NCI-H1105 (cell line): ENCODE data around the gene ATP10A.
"Not testable (repeated sequence)": the region's sequence is repeated elsewhere in the genome, so short reads cannot be mapped to it uniquely, and the experiment has no call there.

Source experiments
- DNase-seq: peaks from one replicate; lab custom pipeline; 2025; lab: John Stamatoyannopoulos, UW

The ATP10A gene

GRCh38 chr15:25882466-25882865 lies 19.3 kb upstream of the ATP10A start:
- no peak for DNase-seq

GRCh38 chr15:25880877-25881276 lies 17.8 kb upstream of the ATP10A start:
- not testable (repeated sequence) for DNase-seq

- DNase-seq, result no peak
Measured at GRCh38 chr15:25880411-25880810, 17.3 kb upstream of the ATP10A start.

GRCh38 chr15:25879438-25879837 lies 16.3 kb upstream of the ATP10A start:
- DNase-seq, result no peak

- no peak for DNase-seq
Measured at GRCh38 chr15:25877681-25878080, 14.6 kb upstream of the ATP10A start.

- DNase-seq, result no peak
Measured at GRCh38 chr15:25876231-25877140, 13.4 kb upstream of the ATP10A start.

- DNase-seq, result no peak
Measured at GRCh38 chr15:25875566-25875965, 12.4 kb upstream of the ATP10A start.

GRCh38 chr15:25874379-25874778 lies 11.3 kb upstream of the ATP10A start:
- DNase-seq, result no peak

GRCh38 chr15:25871403-25871802 lies 8.3 kb upstream of the ATP10A start:
- DNase-seq, result no peak

GRCh38 chr15:25870938-25871337 lies 7.8 kb upstream of the ATP10A start:
- DNase-seq, result no peak

- DNase-seq, result no peak
Measured at GRCh38 chr15:25869701-25870100, 6.6 kb upstream of the ATP10A start.

GRCh38 chr15:25866874-25867273 lies 3.7 kb upstream of the ATP10A start:
- DNase-seq, result no peak

GRCh38 chr15:25866251-25866650 lies 3.1 kb upstream of the ATP10A start:
- no peak for DNase-seq

- DNase-seq, result no peak
Measured at GRCh38 chr15:25864966-25865365, 1.8 kb upstream of the ATP10A start.

- no peak for DNase-seq
Measured at GRCh38 chr15:25863968-25864580, 947 bp upstream of the ATP10A start.

GRCh38 chr15:25862472-25863110 lies 536 bp downstream of the ATP10A start:
- no peak for DNase-seq

- DNase-seq, result no peak
Measured at GRCh38 chr15:25862071-25862471, 1.1 kb downstream of the ATP10A start.

- DNase-seq, result no peak
Measured at GRCh38 chr15:25860885-25861866, 2.0 kb downstream of the ATP10A start.

GRCh38 chr15:25859838-25860645 lies 3.1 kb downstream of the ATP10A start:
- no peak for DNase-seq

GRCh38 chr15:25858952-25859760 lies 4.0 kb downstream of the ATP10A start:
- no peak for DNase-seq
